A549 (cell line): ENCODE results near the gene FRMD4A. TPM values are rescaled to one million over a fixed set of nuclear protein-coding genes. Genes with fewer than 3 reads are reported as not detected.

Experiments
- ATAC-seq, 2 experiments: fragments of 200-7000 bp in 1 of 2; fragments of >200 bp in 1 of 2; cut with Nextera tagmentation in 1 of 2; cut with Tn5 transposase in 1 of 2; 3 replicates each; pipeline versions ENCODE4 v1.8.0 to v1.9.1; 2018 to 2020; ENCODE audit warnings: mild to moderate bottlenecking in 1 of 2, moderate library complexity in 1 of 2
- CTCF ChIA-PET: fragments of 300-600 bp; sonication (Branson Sonifier 250); formaldehyde crosslinking; extraction: SDS; loops from one replicate; lab custom pipeline; 2021; ENCODE audit warnings: antibody characterized with exemption, inconsistent platforms; lab: Yijun Ruan, JAX
- POLR2A ChIA-PET: fragments of 350-600 bp; formaldehyde crosslinking; extraction: SDS; loops from one replicate; lab custom pipeline; 2021; ENCODE audit warnings: antibody characterized with exemption, inconsistent platforms; lab: Yijun Ruan, JAX
- DNase-seq, 2 experiments: peaks; one replicate each; pipeline versions ENCODE4 v3.0.0 to v3.0.0-alpha.2; 2011 to 2016; ENCODE audit warnings: low read depth in 1 of 2, low spot score in 1 of 2
- FAIRE-seq: peaks from 2 replicates; lab custom pipeline; 2011; peaks lifted over from hg19 to GRCh38; lab: Jason Lieb, UNC
- H3K27ac ChIP-seq, 2 experiments: fragments of >200 bp; sonication (Bioruptor Twin); formaldehyde crosslinking; 3 replicates each; pipeline ENCODE4 v1.5.1; 2016 to 2017
- H3K4me1 ChIP-seq: fragments of >200 bp; sonication (Bioruptor Twin); formaldehyde crosslinking; 3 replicates; pipeline ENCODE4 v1.6.1; 2016
- H3K4me2 ChIP-seq: fragments of >200 bp; sonication (Bioruptor Twin); formaldehyde crosslinking; 3 replicates; pipeline ENCODE4 v1.6.1; 2016
- H3K4me3 ChIP-seq: fragments of >200 bp; sonication (Bioruptor Twin); formaldehyde crosslinking; 3 replicates; pipeline ENCODE4 v1.5.1; 2016
- H3K9me3 ChIP-seq: fragments of >200 bp; sonication (Bioruptor Twin); formaldehyde crosslinking; 3 replicates; pipeline ENCODE4 v1.6.1; 2016
- BCL3 ChIP-seq: fragments of >200 bp; sonication (Bioruptor Twin); formaldehyde crosslinking; IDR thresholded peaks from 3 replicates; pipeline ENCODE4 v1.6.1; 2016
- BHLHE40 ChIP-seq: IDR thresholded peaks from 2 replicates; pipeline ENCODE4 v1.6.1; 2012; ENCODE audit warnings: low read depth, low read length, inconsistent platforms
- CBX2 ChIP-seq: fragments of 200-600 bp; sonication (generic); IDR thresholded peaks from 2 replicates; pipeline ENCODE4 v1.6.1; 2016; ENCODE audit warnings: low read depth, mild to moderate bottlenecking, borderline replicate concordance
- CHD4 ChIP-seq: fragments of 200-600 bp; sonication (generic); IDR thresholded peaks from 2 replicates; pipeline ENCODE4 v1.6.1; 2016; ENCODE audit warnings: antibody characterized with exemption, mild to moderate bottlenecking, borderline replicate concordance
- FOSL2 ChIP-seq, 2 experiments: fragments of 450-650 bp in 1 of 2; fragments of >200 bp in 1 of 2; sonication (Bioruptor Twin) in 1 of 2; formaldehyde crosslinking; IDR thresholded peaks; 2 replicates each; pipeline versions ENCODE4 v1.5.0 to v1.6.1; 2016 to 2020; ENCODE audit warnings: mild to moderate bottlenecking in 1 of 2, moderate library complexity in 1 of 2
- HDAC2 ChIP-seq: fragments of 200-600 bp; sonication (generic); IDR thresholded peaks from 2 replicates; pipeline ENCODE4 v1.6.1; 2016
- HOXB13 ChIP-seq: fragments of 250-450 bp; sonication (Bioruptor Pico); IDR thresholded peaks from 2 replicates; pipeline ENCODE4 v1.5.0; 2020; ENCODE audit warnings: low read depth, mild to moderate bottlenecking, moderate library complexity
- JUN ChIP-seq, 2 experiments: fragments of >200 bp; sonication (Bioruptor Twin); formaldehyde crosslinking; IDR thresholded peaks; 2 replicates in 1 of 2; 3 replicates in 1 of 2; pipeline ENCODE4 v1.6.1; 2016 to 2017
- SMC3 ChIP-seq: fragments of >200 bp; sonication (Bioruptor Twin); formaldehyde crosslinking; IDR thresholded peaks from 3 replicates; pipeline ENCODE4 v1.6.1; 2018; ENCODE audit warnings: inconsistent platforms
- SREBF2 ChIP-seq: fragments of 450-650 bp; IDR thresholded peaks from 2 replicates; pipeline ENCODE4 v1.6.1; 2014; ENCODE audit warnings: mild to moderate bottlenecking, moderate library complexity
- TFCP2L1 ChIP-seq: fragments of 250-450 bp; sonication (Bioruptor Pico); IDR thresholded peaks from 2 replicates; pipeline ENCODE4 v1.5.0; 2021; ENCODE audit warnings: mild to moderate bottlenecking
- TP53 ChIP-seq: fragments of 250-450 bp; sonication (Bioruptor Pico); IDR thresholded peaks from 2 replicates; pipeline ENCODE4 v1.5.0; 2021; ENCODE audit warnings: mild to moderate bottlenecking, moderate library complexity
- ZNF302 ChIP-seq: fragments of 250-450 bp; sonication (Bioruptor Pico); IDR thresholded peaks from 2 replicates; pipeline ENCODE4 v1.9.0; 2021; ENCODE audit warnings: inconsistent platforms, mild to moderate bottlenecking, moderate library complexity
- WGBS: methylation state at CpG from one replicate; pipeline ENCODE4 v1.1.6; 2017; ENCODE audit errors: missing lambda C conversion rate; 5-methylcytosine and 5-hydroxymethylcytosine counted together
- polyA plus RNA-seq, 4 experiments: library from polyadenylated mRNA; depleted of rRNA in 3 of 4; stranded (reverse); fragments of >200 nt; fragmentation: RNase III in 1 of 4; extraction: RNeasy Plus Mini Kit Qiagen cat#74134 plus additional on column Dnase treatment in 1 of 4; gene quantifications; 2 replicates in 3 of 4; 3 replicates in 1 of 4; pipeline ENCODE4 v1.2.3, GENCODE V29; 2011 to 2017
- TF ChIP-seq, protein P1 (sequence below): IDR thresholded peaks from 2 replicates; pipeline ENCODE4 v1.6.1; 2012; ENCODE audit warnings: low read depth, borderline replicate concordance
- TF ChIP-seq, protein P2 (sequence below): fragments of 200-600 bp; sonication (generic); IDR thresholded peaks from 2 replicates; pipeline ENCODE4 v1.6.1; 2016; ENCODE audit warnings: antibody characterized with exemption, mild to moderate bottlenecking, moderate library complexity

Gene FRMD4A
- polyA plus RNA-seq, 2 of the 4 experiments (the other 2 are of a cell fraction), result 2.5 to 4.7 TPM

GRCh38 chr10:13936826-13937225 is 393.9 kb downstream of the FRMD4A start:
- POLR2A ChIA-PET, result no interaction called here

DNA sequence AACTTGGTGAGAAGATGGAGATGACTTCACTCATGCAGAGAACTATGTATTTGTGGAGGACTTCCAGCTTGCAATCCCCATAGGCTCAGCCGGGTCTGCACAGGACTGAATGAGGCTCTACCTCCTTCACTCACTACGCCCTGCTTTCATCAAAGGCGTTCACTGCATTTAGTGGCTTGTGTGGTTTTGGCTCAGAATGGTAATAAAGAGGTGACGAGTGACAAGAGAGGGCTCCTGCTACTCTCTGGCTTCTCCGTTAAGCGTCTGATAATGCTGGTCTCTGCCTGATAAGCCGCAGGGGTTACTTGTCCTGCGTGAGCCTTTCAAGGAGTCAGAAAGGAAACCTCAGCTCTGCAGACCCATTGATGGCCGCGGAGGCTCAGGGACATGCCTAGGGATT is 400.6 kb downstream of the FRMD4A start:
- Histone ChIP-seq H3K4me2 (no peak overlapping the region), H3K9me3 (no peaks in the 10 kb centered on the region; the same call in 2 of the 3 replicates), H3K4me3 (no peak overlapping the region), H3K4me1 (no peaks in the 10 kb centered on the region), H3K27ac (no peak overlapping the region)
- 35% methylated on average over 10 of the region's 10 CpGs for WGBS
- POLR2A ChIA-PET, result no interaction called here
- CTCF ChIA-PET, result no interaction called here
- TF ChIP-seq SREBF2, result no peak
- TF ChIP-seq TFCP2L1, result no peak
- no peak for TF ChIP-seq SMC3
- no peak for TF ChIP-seq FOSL2 (IDR thresholded peaks at IDR 0.05)
- TF ChIP-seq FOSL2 (CRISPR knock-in tag; IDR thresholded peaks at IDR 0.05), result no peak
- FAIRE-seq (no peak), ATAC-seq (no peak), DNase-seq (no peak)

More at GRCh38 chr10:13936826-13937225, 393.9 kb downstream of the FRMD4A start:
- no peak for TF ChIP-seq CHD4
- no peak for TF ChIP-seq HOXB13 (CRISPR knock-in tag)
- TF ChIP-seq BCL3, result no peak
- no peak for TF ChIP-seq TP53
- TF ChIP-seq, protein P1, sequence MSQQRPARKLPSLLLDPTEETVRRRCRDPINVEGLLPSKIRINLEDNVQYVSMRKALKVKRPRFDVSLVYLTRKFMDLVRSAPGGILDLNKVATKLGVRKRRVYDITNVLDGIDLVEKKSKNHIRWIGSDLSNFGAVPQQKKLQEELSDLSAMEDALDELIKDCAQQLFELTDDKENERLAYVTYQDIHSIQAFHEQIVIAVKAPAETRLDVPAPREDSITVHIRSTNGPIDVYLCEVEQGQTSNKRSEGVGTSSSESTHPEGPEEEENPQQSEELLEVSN, result no peak
- TF ChIP-seq JUN (IDR thresholded peaks at IDR 0.05), result no peak
- TF ChIP-seq ZNF302 (CRISPR knock-in tag), result no peak
- TF ChIP-seq HDAC2, result no peak
- TF ChIP-seq, protein P2, sequence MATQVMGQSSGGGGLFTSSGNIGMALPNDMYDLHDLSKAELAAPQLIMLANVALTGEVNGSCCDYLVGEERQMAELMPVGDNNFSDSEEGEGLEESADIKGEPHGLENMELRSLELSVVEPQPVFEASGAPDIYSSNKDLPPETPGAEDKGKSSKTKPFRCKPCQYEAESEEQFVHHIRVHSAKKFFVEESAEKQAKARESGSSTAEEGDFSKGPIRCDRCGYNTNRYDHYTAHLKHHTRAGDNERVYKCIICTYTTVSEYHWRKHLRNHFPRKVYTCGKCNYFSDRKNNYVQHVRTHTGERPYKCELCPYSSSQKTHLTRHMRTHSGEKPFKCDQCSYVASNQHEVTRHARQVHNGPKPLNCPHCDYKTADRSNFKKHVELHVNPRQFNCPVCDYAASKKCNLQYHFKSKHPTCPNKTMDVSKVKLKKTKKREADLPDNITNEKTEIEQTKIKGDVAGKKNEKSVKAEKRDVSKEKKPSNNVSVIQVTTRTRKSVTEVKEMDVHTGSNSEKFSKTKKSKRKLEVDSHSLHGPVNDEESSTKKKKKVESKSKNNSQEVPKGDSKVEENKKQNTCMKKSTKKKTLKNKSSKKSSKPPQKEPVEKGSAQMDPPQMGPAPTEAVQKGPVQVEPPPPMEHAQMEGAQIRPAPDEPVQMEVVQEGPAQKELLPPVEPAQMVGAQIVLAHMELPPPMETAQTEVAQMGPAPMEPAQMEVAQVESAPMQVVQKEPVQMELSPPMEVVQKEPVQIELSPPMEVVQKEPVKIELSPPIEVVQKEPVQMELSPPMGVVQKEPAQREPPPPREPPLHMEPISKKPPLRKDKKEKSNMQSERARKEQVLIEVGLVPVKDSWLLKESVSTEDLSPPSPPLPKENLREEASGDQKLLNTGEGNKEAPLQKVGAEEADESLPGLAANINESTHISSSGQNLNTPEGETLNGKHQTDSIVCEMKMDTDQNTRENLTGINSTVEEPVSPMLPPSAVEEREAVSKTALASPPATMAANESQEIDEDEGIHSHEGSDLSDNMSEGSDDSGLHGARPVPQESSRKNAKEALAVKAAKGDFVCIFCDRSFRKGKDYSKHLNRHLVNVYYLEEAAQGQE, result no peak
- no peak for TF ChIP-seq CBX2
- H3K4me2 ChIP-seq, result no peak overlapping the region
- FAIRE-seq (no peak), DNase-seq (no peak), ATAC-seq (no peak)
- 3% methylated on average over 2 of the region's 2 CpGs for WGBS
- no peaks in the 10 kb centered on the region; the same call in 2 of the 3 replicates for H3K9me3 ChIP-seq
- no peaks in the 10 kb centered on the region for H3K4me1 ChIP-seq
- no peak overlapping the region for H3K4me3 ChIP-seq
- CTCF ChIA-PET, result no interaction called here
- no peak overlapping the region for H3K27ac ChIP-seq

GRCh38 chr10:13928451-13928850 is 402.3 kb downstream of the FRMD4A start:
- POLR2A ChIA-PET, result no interaction called here
- Histone ChIP-seq H3K27ac (no peak overlapping the region), H3K4me3 (no peak overlapping the region), H3K4me1 (no peaks in the 10 kb centered on the region), H3K4me2 (no peak overlapping the region), H3K9me3 (no peaks in the 10 kb centered on the region)
- DNase-seq, result no peak
- TF ChIP-seq BHLHE40, result no peak
- 45% methylated on average over 3 of the region's 3 CpGs for WGBS
- CTCF ChIA-PET, result interaction anchor here (0.5 to 1.4 kb wide), 3 partner anchors 25 to 166 kb away, joined by 3 read pairs; no protein-coding TSS in a partner anchor
- FAIRE-seq, result no peak
- ATAC-seq, result no peak
